ENCODE data around the gene BAMBI.

GRCh38 chr10:28664369-28664740 lies 13.0 kb upstream of the BAMBI start:
- TF ChIP-seq CTCF (conservative IDR thresholded peaks at IDR 0.05) (no peak), EZH2 (IDR thresholded peaks at IDR 0.05; ENCODE audit: low read depth) (no peak)

All from PC-9 (cell line).